Measurements from ENCODE around the gene DENND1A. TPM values are rescaled to one million over a fixed set of nuclear protein-coding genes. Genes with fewer than 3 reads are reported as not detected.

DENND1A gene
- total RNA-seq, 1 donor from 2014 or later = 13.9 TPM

GRCh38 chr9:123555646-123556045, 374.3 kb downstream of the DENND1A start:
- DNase-seq = no peak
- no peak for TF ChIP-seq CTCF (IDR thresholded peaks at IDR 0.05; ENCODE audit: partially characterized antibody, unreplicated experiment)
- H3K27me3 Mint-ChIP-seq (ENCODE audit: unreplicated experiment) = peaks cover 2% of the 10 kb centered on the region
- H3K36me3 Mint-ChIP-seq (ENCODE audit: unreplicated experiment) = peaks cover 7% of the 10 kb centered on the region
- H3K9me3 Mint-ChIP-seq (ENCODE audit: unreplicated experiment) = peaks cover 2% of the 10 kb centered on the region
- no peak overlapping the region for H3K27ac Mint-ChIP-seq (ENCODE audit: unreplicated experiment)
- no peak overlapping the region for H3K4me3 Mint-ChIP-seq (ENCODE audit: unreplicated experiment)
- H3K4me1 Mint-ChIP-seq (ENCODE audit: low read depth, unreplicated experiment) = peaks cover 8% of the 10 kb centered on the region

GRCh38 chr9:123552530-123552929, 377.4 kb downstream of the DENND1A start:
- Mint-ChIP-seq H3K27ac (ENCODE audit: unreplicated experiment) (no peak overlapping the region), H3K36me3 (ENCODE audit: unreplicated experiment) (peaks cover 7% of the 10 kb centered on the region)
- TF ChIP-seq CTCF (IDR thresholded peaks at IDR 0.05; ENCODE audit: partially characterized antibody, unreplicated experiment) = no peak

GRCh38 chr9:123551734-123552133, 378.2 kb downstream of the DENND1A start:
- peaks cover 7% of the 10 kb centered on the region for H3K36me3 Mint-ChIP-seq (ENCODE audit: unreplicated experiment)
- peaks cover 2% of the 10 kb centered on the region for H3K9me3 Mint-ChIP-seq (ENCODE audit: unreplicated experiment)
- H3K4me3 Mint-ChIP-seq (ENCODE audit: unreplicated experiment) = no peak overlapping the region
- H3K4me1 Mint-ChIP-seq (ENCODE audit: low read depth, unreplicated experiment) = peaks cover 17% of the 10 kb centered on the region
- TF ChIP-seq CTCF (IDR thresholded peaks at IDR 0.05; ENCODE audit: partially characterized antibody, unreplicated experiment) = no peak
- H3K27ac Mint-ChIP-seq (ENCODE audit: unreplicated experiment) = no peak overlapping the region
- DNase-seq = no peak
- H3K27me3 Mint-ChIP-seq (ENCODE audit: unreplicated experiment) = peaks cover 2% of the 10 kb centered on the region

More at GRCh38 chr9:123552530-123552929, 377.4 kb downstream of the DENND1A start:
- no peak for DNase-seq
- Mint-ChIP-seq H3K4me3 (ENCODE audit: unreplicated experiment) (no peak overlapping the region), H3K9me3 (ENCODE audit: unreplicated experiment) (peaks cover 2% of the 10 kb centered on the region), H3K4me1 (ENCODE audit: low read depth, unreplicated experiment) (peaks cover 17% of the 10 kb centered on the region), H3K27me3 (ENCODE audit: unreplicated experiment) (peaks cover 2% of the 10 kb centered on the region)

- Mint-ChIP-seq H3K27me3 (ENCODE audit: unreplicated experiment) (no peaks in the 10 kb centered on the region), H3K4me3 (ENCODE audit: unreplicated experiment) (no peak overlapping the region), H3K27ac (ENCODE audit: unreplicated experiment) (no peak overlapping the region), H3K9me3 (ENCODE audit: unreplicated experiment) (peaks cover 2% of the 10 kb centered on the region), H3K4me1 (ENCODE audit: low read depth, unreplicated experiment) (peaks cover 17% of the 10 kb centered on the region), H3K36me3 (ENCODE audit: unreplicated experiment) (no peaks in the 10 kb centered on the region)
- TF ChIP-seq CTCF (IDR thresholded peaks at IDR 0.05; ENCODE audit: partially characterized antibody, unreplicated experiment) = no peak
- DNase-seq = peak; percentile 41
Observed at GRCh38 chr9:123550797-123551196, 379.1 kb downstream of the DENND1A start.

GRCh38 chr9:123550012-123550411, 379.9 kb downstream of the DENND1A start:
- no peak overlapping the region for H3K27ac Mint-ChIP-seq (ENCODE audit: unreplicated experiment)
- H3K27me3 Mint-ChIP-seq (ENCODE audit: unreplicated experiment) = peaks cover 3% of the 10 kb centered on the region
- no peak for TF ChIP-seq CTCF (IDR thresholded peaks at IDR 0.05; ENCODE audit: partially characterized antibody, unreplicated experiment)
- peaks cover 2% of the 10 kb centered on the region for H3K9me3 Mint-ChIP-seq (ENCODE audit: unreplicated experiment)
- H3K36me3 Mint-ChIP-seq (ENCODE audit: unreplicated experiment) = no peaks in the 10 kb centered on the region
- H3K4me1 Mint-ChIP-seq (ENCODE audit: low read depth, unreplicated experiment) = peaks cover 17% of the 10 kb centered on the region
- no peak for DNase-seq
- H3K4me3 Mint-ChIP-seq (ENCODE audit: unreplicated experiment) = no peak overlapping the region

Measured in glutamatergic neuron (in vitro differentiated cells).